ENCODE data around the gene HOXA4.

- TF ChIP-seq CTCF (IDR thresholded peaks at IDR 0.05) = no peak
- no peak for TF ChIP-seq POLR2A (IDR thresholded peaks at IDR 0.05)
These were observed 37.8 kb upstream of the HOXA4 start for GRCh38 chr7:27168265-27168947.
